Midbrain (tissue), 1 donor: ENCODE results near the gene PCBD2.
A peak's percentile ranks its signal among the peaks of the same experiment; 100 is the strongest.
"Not testable (repeated sequence)": the region's sequence is repeated elsewhere in the genome, so short reads cannot be mapped to it uniquely, and the experiment has no call there.

Experiments used
- DNase-seq: peaks from one replicate; lab custom pipeline; 2025; lab: John Stamatoyannopoulos, UW

PCBD2 gene

DNA sequence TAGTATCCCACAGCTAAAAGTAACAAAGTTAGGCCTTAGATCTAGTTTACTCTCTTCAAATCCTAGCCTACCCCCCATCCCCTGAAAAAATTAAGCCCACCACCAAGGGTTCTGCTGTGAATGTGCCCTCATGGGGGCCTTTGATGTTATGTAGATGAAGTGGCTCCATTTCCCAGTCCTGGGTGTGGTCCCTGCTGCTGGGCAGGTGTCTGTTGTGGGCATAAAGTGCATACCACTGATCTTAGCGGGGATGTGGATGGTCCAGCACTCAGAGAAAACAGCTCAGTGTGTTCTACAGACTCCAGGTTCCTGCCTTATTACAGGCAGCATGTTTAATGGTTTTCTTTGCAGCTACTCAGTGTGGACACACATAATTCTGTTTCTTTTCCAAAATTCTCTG, 1.9 kb downstream of the PCBD2 start:
- DNase-seq: no peak

DNA sequence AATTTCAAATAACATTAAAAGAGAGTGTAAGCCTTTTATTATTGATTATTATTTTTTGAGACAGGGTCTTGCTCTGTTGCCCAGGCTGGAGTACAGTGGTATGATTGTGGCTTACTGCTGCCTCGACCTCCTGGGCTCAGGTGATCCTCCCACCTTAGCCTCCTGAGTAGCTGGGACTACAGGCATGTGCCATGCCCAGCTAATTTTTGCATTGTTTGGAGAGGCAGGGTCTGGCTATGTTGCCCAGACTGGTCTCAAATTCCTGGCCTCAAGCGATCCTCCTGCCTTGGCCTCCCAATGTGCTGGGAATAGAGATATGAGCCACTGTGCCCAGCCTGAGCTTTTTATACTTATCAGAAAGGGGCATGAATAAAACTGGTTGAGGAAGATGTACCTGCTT, 5.8 kb downstream of the PCBD2 start:
- not testable (repeated sequence) for DNase-seq

GRCh38 chr5:134911285-134912206, 6.6 kb downstream of the PCBD2 start:
- peak; percentile 13 for DNase-seq

- no peak for DNase-seq
Measured at GRCh38 chr5:134913254-134913653, 8.3 kb downstream of the PCBD2 start.

DNA sequence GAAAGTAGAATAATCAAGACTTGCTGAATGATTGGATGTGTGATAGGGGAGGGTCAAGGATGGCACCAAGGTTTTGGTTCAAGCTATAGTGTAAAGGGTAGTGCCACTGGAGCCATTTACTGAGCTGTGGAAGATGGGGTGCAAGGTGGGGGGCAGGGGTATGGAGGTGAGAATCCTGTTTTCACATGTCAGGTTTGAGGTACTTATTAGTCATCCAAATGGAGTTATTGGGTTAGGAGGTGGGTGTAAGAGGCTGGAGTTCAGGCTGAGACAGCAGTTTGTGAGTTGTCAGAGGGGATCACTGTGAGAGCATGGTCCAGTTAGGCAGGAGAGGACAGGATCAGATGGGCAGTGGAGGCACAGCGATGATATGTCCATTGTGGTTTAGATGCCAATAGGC, 8.9 kb downstream of the PCBD2 start:
- no peak for DNase-seq

DNA sequence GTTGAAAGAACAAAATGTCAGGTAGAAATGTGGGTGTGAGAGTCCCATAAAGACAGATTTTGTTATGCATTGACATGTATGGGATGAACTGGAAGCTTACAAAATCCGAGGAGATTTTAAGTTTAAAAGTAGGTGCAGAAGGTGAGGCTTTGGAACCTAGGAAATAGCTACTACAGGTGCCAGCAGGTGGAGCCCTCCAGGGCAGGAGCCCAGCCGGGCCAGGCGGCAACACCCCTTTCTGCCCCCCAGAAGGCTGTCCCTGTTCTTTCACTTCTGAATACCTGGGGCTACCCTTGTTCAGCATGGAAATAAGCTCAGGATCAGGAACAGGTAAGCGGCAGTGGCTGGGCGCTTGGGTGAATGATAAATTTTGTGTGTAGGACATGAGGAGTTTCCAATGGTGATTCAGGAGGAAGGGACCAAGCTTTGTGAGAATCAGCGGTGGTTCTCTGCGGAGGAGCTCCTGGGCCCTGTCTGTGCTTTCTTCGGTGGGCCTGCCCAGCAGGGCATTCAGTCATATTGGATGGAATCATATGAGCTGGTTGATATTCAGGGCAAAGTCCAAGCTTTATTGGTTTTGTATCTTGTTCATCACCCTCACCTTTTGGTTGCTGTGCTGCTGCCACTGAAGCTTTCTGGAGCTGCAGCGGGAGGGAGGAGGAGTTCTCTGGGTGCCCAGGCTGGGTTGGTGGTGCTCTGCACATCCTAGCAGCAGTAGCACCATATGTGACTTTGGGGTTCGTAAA, 12.3 kb downstream of the PCBD2 start:
- DNase-seq: no peak

DNA sequence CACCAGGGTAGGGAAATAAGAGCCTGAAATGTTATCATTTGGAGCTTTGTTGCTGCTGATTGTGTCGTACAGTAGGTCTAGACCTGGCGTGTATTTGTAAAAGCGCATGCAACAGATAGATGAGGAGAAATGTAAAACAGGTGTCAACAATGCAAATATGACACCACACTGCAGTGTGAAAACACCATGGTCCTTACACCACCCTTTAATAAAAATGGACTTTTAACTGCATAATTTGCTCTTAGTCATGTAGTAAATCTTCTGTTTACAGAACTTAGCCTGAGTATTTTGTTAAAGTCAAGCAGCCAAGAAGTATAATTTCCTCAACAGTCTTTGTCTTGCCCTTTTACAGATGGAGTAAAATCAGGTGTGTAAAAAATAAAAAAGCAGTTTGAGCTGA, 13.9 kb downstream of the PCBD2 start:
- DNase-seq: no peak

DNA sequence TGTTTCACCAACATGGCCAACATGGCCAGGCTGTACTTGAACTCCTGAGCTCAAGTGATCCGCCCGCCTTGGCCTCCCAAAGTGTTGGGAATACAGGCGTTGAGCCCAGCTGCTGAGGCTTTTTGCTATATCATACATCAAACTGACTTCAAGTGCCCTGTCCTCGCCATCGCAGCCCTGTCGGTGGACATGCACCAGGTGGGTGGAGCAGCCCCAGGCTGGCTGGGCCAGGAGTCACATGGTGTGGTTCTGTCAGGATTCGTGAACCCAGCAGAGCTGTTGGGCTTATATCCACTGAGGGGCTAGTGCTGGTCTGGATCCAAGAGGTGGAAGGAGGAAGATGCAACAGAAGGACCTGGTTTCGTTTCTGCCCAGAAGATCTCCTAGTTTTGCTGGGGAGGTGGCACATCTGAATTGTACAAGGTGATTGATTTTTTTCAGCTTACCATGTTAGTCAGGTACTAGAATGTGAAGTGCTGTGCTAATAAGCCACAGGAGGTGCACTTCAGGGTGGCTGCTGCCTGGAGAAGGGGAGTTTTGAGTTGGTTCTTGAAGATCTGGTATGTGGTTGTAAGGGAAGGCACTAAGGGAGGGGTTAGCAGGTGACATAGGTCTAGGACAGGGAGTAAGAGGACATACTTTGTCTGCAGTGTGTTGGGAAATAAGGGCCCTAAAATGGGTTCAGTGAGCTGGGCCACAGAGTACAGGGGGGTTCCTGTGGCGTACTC, 16.1 kb downstream of the PCBD2 start:
- no peak for DNase-seq

DNA sequence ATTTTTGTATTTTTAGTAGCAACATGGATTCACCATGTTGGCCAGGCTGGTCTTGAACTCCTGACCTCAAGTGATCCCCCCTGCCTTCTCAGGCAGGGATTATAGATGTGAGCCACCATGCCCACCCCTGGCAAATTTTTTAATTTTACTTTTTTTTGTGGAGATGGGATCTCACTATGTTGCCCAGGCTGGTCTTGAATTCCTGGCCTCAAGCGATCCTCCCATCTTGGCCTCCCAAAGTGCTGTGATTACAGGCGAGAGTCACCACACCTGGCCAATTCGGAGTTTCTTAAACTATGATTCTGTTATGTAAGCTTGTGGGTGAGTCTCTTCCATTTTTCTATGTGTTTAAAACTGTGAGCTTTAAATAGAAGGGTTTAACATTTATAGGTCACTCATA, 27.6 kb downstream of the PCBD2 start:
- no peak for DNase-seq

DNA sequence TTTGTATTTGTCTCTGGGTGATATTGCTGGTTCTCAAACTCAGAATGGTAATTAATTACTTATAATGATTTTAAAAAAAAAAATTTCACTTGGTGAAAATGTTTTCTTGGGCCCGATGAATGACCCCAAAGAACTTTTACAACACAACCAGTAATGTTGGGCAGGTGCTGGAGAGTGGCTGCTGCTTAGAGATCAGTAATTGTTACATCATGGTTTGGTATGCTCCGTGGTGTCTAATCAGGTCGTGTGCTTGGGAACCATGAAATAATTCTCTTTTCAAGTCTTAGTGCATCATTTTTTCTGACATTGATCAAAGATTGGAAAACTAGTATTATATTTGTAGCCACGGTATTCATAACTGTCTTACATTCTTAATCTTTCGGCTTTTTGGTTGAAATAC, 29.3 kb downstream of the PCBD2 start:
- no peak for DNase-seq

DNA sequence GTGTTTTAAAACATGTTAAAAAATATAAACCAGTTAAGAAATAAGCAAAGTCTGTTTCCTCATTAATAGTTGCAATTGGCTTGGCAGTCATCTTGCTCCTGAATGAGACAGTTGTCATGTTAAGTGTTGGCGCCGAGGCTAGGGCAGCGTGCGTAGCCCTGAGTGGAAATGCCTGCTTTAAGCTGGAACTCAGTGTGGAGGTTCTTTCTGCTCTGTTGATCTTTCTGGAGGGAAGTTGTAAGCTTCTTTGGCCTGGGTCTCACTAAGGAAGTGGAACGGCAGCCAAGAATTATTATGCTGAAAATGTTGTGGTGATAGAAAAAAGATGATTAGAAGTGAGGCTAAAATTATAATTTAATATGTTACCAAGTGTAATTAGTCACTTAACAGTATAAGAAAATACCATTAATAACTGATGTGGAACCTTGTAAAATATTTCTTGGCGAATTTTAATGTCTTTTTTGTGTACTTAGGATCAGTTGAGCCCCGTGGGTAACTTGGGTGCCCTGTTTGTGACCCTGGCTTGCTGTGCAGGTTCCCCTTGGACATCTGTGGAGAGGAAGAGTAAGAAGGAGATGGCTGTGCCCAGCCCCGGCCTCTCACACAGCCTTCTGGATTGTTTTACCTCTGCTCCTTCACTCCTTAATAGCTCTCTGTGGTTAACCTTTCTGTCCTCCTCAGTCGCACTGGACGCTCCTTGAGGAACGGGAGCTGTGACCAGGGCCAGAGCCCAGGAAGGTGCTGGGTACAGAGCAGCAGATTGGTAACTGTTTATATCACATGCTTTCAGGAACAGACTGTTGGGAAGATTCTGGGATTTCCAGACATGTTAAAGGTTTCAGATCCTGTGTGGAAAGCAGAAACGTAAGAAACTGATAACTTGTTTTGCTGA, 31.0 kb downstream of the PCBD2 start:
- DNase-seq: no peak

DNA sequence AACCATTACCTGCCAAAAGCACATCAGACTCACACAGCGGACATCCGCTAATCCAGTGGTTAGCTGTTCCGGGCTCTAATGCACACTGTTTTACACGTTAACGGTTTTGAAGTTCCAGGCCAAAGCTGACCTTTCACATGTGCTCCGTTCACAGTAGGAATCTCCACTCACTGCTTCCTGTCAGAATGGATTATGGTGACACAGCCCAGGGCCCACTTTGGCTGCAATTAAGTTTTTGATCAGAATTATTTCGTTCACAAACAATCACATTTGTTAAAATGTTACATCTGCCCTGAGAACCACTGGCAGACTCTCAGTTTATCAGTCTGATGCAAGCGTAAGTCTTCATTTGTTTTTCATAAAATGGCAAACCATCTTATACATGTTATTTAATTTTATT, 32.6 kb downstream of the PCBD2 start:
- DNase-seq: no peak

GRCh38 chr5:134938030-134938429, 33.1 kb downstream of the PCBD2 start:
- no peak for DNase-seq

DNA sequence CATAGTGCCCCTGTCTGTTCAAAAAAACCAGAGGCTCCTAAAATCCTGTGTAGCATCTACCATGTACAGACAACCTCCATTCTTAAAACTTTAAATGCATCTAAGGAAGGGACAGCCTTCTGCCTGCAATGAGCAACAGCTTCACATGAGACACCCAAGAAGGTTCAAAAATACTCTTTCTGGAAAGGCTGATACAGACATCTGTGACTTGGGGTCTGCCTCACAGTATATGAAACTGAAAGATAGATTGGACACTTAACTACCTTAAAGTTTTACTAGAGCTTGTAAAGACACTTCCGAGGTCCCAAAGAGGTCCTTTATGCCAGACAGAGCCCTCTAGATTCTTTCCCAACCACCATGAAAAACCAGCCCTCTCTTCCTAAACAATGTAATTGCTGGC, 34.6 kb downstream of the PCBD2 start:
- DNase-seq: no peak

DNA sequence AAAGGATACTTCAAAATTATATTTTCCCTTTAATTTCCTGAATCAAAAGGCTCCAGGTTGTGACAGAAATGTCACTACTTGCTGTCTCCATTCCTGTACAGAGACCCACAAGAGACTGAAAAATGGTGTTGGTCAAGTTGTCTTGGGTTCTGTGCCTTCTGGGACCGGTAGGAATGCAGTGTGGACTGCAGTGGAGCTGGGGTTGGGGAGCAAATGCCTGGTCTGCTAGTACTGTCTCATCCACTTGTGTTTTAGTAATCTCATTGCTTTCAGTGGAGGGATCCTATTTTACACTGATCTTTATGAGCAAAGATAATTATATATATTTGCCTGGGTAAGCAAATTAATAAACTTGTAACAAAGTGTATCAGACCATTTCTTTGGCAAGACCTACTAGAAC, 38.6 kb downstream of the PCBD2 start:
- no peak for DNase-seq

DNA sequence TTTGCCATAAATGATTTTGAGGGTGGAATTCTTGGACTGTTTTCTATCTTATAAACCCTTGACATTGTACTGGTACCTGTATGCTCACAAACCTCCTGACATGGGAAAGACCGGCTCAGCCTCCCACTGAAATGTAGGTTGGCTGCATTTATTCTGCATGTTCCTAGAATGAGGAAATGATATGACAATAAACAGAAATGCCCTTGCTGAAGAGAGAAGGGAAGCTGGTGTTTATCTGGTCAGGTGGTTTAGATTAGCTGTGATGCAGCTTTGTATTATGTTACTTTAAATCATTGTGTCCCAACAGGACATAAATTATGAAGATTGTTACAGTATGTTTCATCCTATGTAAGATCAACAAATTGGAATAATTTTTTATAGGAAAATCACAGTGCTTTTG, 39.7 kb downstream of the PCBD2 start:
- no peak for DNase-seq

- DNase-seq: no peak
Measured at GRCh38 chr5:134945041-134945440, 40.1 kb downstream of the PCBD2 start.

GRCh38 chr5:134948911-134949310, 44.0 kb downstream of the PCBD2 start:
- DNase-seq: no peak

DNA sequence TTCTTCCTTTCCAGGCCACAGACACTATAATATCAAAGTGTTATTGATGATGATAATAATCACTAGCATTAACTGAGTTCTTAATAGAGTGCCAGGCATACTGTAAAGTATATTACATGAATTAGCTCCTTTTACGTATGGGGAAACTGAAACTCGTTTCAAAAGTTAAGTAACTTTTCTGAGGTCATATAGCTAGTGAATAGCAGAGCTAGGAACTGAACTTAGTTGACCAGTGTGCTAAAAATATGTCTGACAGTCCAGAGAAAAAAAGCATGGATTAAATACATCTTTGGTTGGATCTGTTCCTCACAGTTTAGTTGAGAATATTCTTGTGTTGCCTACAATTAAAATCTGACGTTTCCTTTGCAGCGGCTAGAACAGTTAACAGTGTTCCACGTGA, 44.4 kb downstream of the PCBD2 start:
- no peak for DNase-seq

GRCh38 chr5:134957920-134958608, 53.1 kb downstream of the PCBD2 start:
- no peak for DNase-seq

DNA sequence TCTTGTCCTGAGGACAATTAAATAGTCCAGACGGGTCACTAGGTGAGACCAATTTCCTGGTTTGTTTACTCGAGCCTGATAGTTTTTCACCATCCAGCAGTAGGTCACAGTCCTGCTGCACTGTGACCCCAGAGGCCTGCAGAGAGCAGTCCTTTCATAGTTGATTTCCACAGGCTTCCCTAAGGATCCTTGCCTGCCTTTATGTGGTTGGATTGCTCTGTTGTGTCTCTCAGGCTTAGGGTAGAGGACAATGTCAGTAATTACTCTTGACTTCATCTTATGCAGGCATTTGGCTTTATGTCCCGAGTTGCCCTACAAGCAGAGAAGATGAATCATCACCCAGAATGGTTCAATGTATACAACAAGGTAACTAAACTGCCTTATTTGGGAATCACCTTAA, 53.8 kb downstream of the PCBD2 start:
- DNase-seq: no peak
